Measurements from ENCODE around the gene UMOD.

Gene UMOD

GRCh38 chr16:20291208-20292206 lies 61.0 kb downstream of the UMOD start:
- no peak for DNase-seq

- DNase-seq, result no peak
Measured at GRCh38 chr16:20289571-20289970, 62.9 kb downstream of the UMOD start.

GRCh38 chr16:20285993-20286499 lies 66.5 kb downstream of the UMOD start:
- no peak for DNase-seq

Data from activated CD4-positive, alpha-beta T cell treated with anti-CD3 and anti-CD28 coated beads, Interleukin-2, amount 50 U/mL, for 4 hours (primary cell).